Psoas muscle (tissue), 8 donors: Measurements from ENCODE around the gene LATS2. TPM values are rescaled to one million over a fixed set of nuclear protein-coding genes. Genes with fewer than 3 reads are reported as not detected.
"Not testable (repeated sequence)": the region's sequence is repeated elsewhere in the genome, so short reads cannot be mapped to it uniquely, and the experiment has no call there.

Experiments used
- ATAC-seq, 4 donors: fragments of 200-7000 bp; cut with Tn5 transposase; one replicate each; pipeline ENCODE4 v1.9.1; 2020; ENCODE audit warnings: moderate library complexity in 3 of 4, mild to moderate bottlenecking in 2 of 4
- DNase-seq, 2 donors: peaks; one replicate each; pipeline ENCODE4 v3.0.0-alpha.2; 2020
- H3K27ac ChIP-seq: fragments of 200-600 bp; one replicate; pipeline ENCODE4 v1.8.0; 2022
- H3K27me3 ChIP-seq, 3 donors: fragments of 200-600 bp in 1 of 3; one replicate each; pipeline versions ENCODE4 v1.6.1 to v1.8.0; 2013 to 2022; ENCODE audit warnings: low read length in 2 of 3, mild to moderate bottlenecking in 2 of 3, moderate library complexity in 1 of 3; ENCODE audit not compliant: insufficient read depth in 3 of 3
- H3K36me3 ChIP-seq, 2 donors: fragments of 200-600 bp in 1 of 2; one replicate each; pipeline versions ENCODE4 v1.6.1 to v1.8.0; 2013 to 2022; ENCODE audit warnings: low read depth in 1 of 2, mild to moderate bottlenecking in 1 of 2, moderate library complexity in 1 of 2; ENCODE audit not compliant: insufficient read depth in 1 of 2
- H3K4me1 ChIP-seq: fragments of 200-600 bp; one replicate; pipeline ENCODE4 v1.8.0; 2022
- H3K4me3 ChIP-seq: fragments of 200-600 bp; one replicate; pipeline ENCODE4 v1.8.0; 2022; ENCODE audit warnings: mild to moderate bottlenecking
- H3K9me3 ChIP-seq: fragments of 200-600 bp; one replicate; pipeline ENCODE4 v1.8.0; 2022
- CTCF ChIP-seq: fragments of 200-600 bp; IDR thresholded peaks from one replicate; pipeline ENCODE4 v1.8.0; 2022; ENCODE audit warnings: antibody characterized with exemption
- WGBS, 3 donors: extraction: QIAGEN DNeasy Blood & Tissue Kit; methylation state at CpG; one replicate each; pipeline versions ENCODE4 v1.1.6 to v1.1.7; 2013; 5-methylcytosine and 5-hydroxymethylcytosine counted together
- intact Hi-C, 2 donors: fragments of 100-400 bp; cut with DNase I; formaldehyde crosslinking; loops; one replicate each; pipeline versions ENCODE4 v1.11.0 to v1.14.2; 2022
- polyA plus RNA-seq, 3 donors: library from polyadenylated mRNA; stranded (reverse); fragments of 200-250 nt; gene quantifications; one replicate each; pipeline ENCODE4 v1.2.3, GENCODE V29; 2013
- total RNA-seq, 4 donors: library from RNA; stranded (reverse); fragmentation: NEBNext Ultra II Directional in 2 of 4; extraction: Animal tissue kit (Norgen Biotek cat#: 25700) in 2 of 4; gene quantifications; one replicate each; pipeline versions ENCODE4 v1.2.1 to v1.2.4, GENCODE V29; 2021 to 2023
- donor health status: healthy with polysubstance abuse.
- donor health status: DM: no; HTN: no; CAD: no; lungs with moderate emphysema.
- donor health status: Bipolar disorder and iron deficiency.
- donor health status: healthy.
- donor health status: DM: yes; HTN: yes; CAD: no.
- donor health status: DM: no; HTN: no; CAD: no.
- donor health status: DM: no; HTN: no; CAD: no.
- donor health status: DM: yes; HTN: yes; CAD: no.

LATS2 gene
- total and polyA plus RNA-seq, 7 donors = 6.0 to 27.4 (median 23.7) TPM

- 90 to 91% (median 90%) methylated on average over 6 of the region's 6 CpGs for WGBS, 3 donors
- intact Hi-C loops = no loop called here
These were observed 105.9 kb downstream of the LATS2 start for GRCh38 chr13:20955496-20955895.

GRCh38 chr13:20953245-20953931 is 108.0 kb downstream of the LATS2 start:
- no peaks in the 10 kb centered on the region for H3K4me1 ChIP-seq
- intact Hi-C loops = no loop called here
- 72 to 74% (median 73%) methylated on average over 16 of the region's 16 CpGs for WGBS, 3 donors
- H3K9me3 ChIP-seq = no peaks in the 10 kb centered on the region
- TF ChIP-seq CTCF = no peak
- no peaks in the 10 kb centered on the region for H3K36me3 ChIP-seq
- no peak overlapping the region for H3K4me3 ChIP-seq
- DNase-seq (no peak), ATAC-seq (no peak)
- no peak overlapping the region for H3K27ac ChIP-seq
- no peaks in the 10 kb centered on the region for H3K27me3 ChIP-seq

More at GRCh38 chr13:20955496-20955895, 105.9 kb downstream of the LATS2 start:
- H3K27me3 ChIP-seq = no peaks in the 10 kb centered on the region
- no peaks in the 10 kb centered on the region for H3K36me3 ChIP-seq
- no peaks in the 10 kb centered on the region for H3K9me3 ChIP-seq
- no peak overlapping the region for H3K4me3 ChIP-seq
- ATAC-seq = no peak
- TF ChIP-seq CTCF = no peak
- no peak for DNase-seq
- no peak overlapping the region for H3K27ac ChIP-seq
- H3K4me1 ChIP-seq = no peaks in the 10 kb centered on the region

- DNase-seq (no peak), ATAC-seq (no peak)
- Histone ChIP-seq H3K36me3 (no peaks in the 10 kb centered on the region), H3K27me3 (no peaks in the 10 kb centered on the region), H3K4me3 (no peak overlapping the region), H3K9me3 (no peaks in the 10 kb centered on the region), H3K4me1 (no peaks in the 10 kb centered on the region), H3K27ac (no peak overlapping the region)
- TF ChIP-seq CTCF = no peak
- WGBS, 3 donors = 79 to 81% (median 80%) methylated on average over 16 of the region's 16 CpGs
- intact Hi-C loops = no loop called here
These were observed 108.5 kb downstream of the LATS2 start for GRCh38 chr13:20952838-20953237.

GRCh38 chr13:20948001-20948400 is 113.4 kb downstream of the LATS2 start:
- WGBS, 3 donors = 85 to 95% (median 88%) methylated on average over 3 of the region's 3 CpGs
- H3K36me3 ChIP-seq, DNase-seq, H3K4me3 ChIP-seq, H3K9me3 ChIP-seq, ATAC-seq, H3K4me1 ChIP-seq, H3K27ac ChIP-seq: not testable (repeated sequence)
- peaks cover 0 to 14% (median 0%) of the 10 kb centered on the region in 3 donors for H3K27me3 ChIP-seq
- intact Hi-C loops = loop anchor here in 1 of 2 donors (10.0 kb wide), 1 partner anchor 117 kb away; the partner anchor contains the start of gene LATS2

- no peaks in the 10 kb centered on the region for H3K36me3 ChIP-seq
- H3K27me3 ChIP-seq = peaks cover 0 to 14% (median 0%) of the 10 kb centered on the region in 3 donors
- ATAC-seq (peak in 2 of 4 donors; percentile 19 to 26), DNase-seq (peak in 1 of 2 donors; percentile 19)
- H3K27ac ChIP-seq = no peak overlapping the region
- peaks cover 4% of the 10 kb centered on the region for H3K4me1 ChIP-seq
- WGBS, 3 donors = 5 to 10% (median 10%) methylated on average over 28 to 29 of the region's 29 CpGs
- H3K9me3 ChIP-seq = no peaks in the 10 kb centered on the region
- no peak for TF ChIP-seq CTCF
- intact Hi-C loops = loop anchor here in 1 of 2 donors (10.0 kb wide), 1 partner anchor 119 kb away; the partner anchor contains the start of gene LATS2
- H3K4me3 ChIP-seq = peak overlapping the region; percentile 51
These were observed 115.4 kb downstream of the LATS2 start for GRCh38 chr13:20945952-20946383.
